G401.6 (cell line): ENCODE measurements around the gene SLC35F6.
A peak's percentile ranks its signal among the peaks of the same experiment; 100 is the strongest.
"Not testable (repeated sequence)": the region's sequence is repeated elsewhere in the genome, so short reads cannot be mapped to it uniquely, and the experiment has no call there.

ENCODE experiments used
- FAIRE-seq: peaks from 2 replicates; lab custom pipeline; 2012; peaks lifted over from hg19 to GRCh38; lab: Jason Lieb, UNC

The SLC35F6 gene

DNA sequence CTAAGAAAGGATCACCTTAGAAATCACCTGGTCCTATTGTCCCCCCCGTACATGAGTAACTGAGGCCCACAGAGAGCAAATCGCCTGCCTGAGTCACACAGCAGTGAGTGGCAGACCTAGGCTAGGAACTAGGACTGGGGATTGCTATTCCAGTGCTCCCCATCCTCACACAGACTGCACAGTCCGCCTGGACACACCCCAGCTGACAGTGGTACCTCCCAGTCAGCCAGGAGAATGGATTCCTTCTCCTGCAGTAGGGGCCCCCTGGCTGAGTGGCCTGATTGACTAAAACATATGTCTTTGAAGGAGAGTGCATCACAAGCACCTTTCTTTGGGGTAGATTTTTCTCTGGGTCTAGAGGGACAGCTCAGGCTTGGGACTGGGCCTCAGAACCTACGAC is 32.4 kb upstream of the SLC35F6 start:
- FAIRE-seq = no peak

DNA sequence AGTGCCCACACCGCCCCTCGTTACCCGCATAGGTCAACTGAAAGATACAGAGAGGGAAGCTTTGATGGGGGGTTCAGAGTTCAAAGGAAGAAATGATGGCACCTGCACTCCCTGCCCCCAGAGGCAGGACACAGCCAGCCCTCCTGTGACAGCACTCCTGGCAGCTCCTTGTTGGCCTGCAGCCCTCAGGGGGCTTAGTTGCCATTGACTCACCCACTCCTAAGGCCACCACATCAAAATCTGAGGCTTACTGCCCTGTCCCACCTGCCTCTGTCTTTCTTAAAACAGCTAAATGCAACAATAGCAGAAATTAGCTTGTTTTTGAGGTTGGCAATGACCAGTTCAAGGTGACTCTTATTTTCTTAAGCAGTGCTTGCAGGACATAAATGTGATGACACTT is 31.6 kb upstream of the SLC35F6 start:
- FAIRE-seq = no peak

DNA sequence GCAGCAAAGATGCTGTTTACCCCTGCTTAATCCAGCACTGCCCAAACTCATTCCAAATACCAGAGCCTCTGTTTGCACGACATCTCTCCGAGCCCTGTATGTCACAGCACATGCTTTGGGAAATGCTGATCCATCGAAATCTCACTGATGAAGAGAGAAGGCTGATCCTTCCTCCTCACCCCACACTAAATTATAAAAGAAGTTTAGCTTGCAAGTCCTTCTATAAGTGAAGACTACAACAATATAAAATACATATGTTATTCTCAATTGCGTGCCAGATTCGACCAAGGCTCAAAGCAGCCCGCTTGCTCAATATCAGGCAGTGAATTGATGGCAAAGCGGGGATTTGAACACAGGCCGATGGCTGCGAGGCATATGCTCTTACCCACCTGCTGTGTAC is 30.7 kb upstream of the SLC35F6 start:
- FAIRE-seq = no peak

DNA sequence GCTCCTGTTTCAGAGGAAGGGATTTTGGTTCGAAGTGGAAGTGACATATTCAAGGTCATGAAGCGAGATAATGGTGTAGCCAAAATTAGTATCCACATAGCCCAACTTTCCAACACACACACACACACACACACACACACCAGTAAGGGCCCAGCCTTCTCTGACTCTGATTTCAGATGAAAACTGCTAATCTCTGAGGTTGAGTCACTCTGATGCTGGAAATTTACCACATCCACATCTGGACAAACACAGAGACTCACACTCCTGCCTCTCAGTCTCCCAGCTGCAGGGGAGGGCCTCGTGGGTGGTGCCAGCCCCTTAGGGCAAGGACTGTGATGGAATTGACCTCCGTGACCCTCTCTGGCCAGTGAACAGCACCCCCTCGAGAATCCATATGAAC is 29.0 kb upstream of the SLC35F6 start:
- no peak for FAIRE-seq

DNA sequence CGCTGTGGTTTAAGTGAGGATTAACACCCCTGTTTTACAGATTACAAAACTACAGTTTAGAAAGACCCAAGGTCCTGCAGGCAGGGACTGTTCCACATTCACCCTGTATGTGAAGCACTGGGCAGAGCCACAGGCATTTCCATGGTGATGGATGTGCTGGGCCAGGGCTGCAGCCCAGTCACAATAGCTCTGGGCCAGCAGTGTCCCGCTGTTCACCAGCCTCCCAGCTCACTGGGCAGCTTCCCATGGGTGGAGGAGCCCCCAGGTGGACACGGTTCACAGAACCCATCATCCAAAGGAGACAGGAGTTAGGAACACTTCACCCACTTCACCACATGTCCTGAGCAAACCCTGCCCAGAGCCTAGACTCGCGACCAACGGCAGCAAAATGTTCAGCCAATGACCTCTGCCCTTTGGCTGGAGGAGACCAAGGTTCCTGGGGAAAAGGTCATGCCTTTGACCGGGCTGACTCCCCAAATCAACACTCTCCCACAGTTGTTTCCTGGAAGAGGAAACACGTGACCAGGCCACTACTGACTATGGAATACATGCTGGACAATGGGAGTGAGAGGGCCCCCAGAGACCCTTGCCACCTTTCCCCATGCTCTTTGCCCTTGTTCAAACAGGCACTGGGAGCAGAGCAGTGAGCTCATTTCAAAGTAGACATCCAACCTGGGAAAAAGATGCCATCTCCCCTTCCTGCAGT is 28.0 kb upstream of the SLC35F6 start:
- no peak for FAIRE-seq

DNA sequence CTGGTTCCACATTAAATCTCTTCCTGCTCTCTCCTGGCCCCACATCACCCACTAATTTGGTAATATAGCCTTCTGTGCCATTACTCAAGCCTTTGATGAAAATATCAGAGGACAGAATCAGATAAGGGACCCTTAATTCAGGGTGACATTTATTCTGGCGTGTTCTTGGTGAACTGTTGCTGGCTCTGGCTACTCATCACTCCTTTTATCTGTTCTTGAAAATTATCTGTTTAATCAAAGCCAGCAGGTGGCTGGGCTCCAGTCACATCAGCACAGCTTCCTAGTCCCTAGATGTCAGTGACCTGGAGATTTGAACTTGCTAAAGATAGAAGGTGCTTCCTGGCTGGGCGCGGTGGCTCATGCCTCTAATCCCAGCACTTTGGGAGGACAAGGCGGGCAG is 26.9 kb upstream of the SLC35F6 start:
- FAIRE-seq = no peak

DNA sequence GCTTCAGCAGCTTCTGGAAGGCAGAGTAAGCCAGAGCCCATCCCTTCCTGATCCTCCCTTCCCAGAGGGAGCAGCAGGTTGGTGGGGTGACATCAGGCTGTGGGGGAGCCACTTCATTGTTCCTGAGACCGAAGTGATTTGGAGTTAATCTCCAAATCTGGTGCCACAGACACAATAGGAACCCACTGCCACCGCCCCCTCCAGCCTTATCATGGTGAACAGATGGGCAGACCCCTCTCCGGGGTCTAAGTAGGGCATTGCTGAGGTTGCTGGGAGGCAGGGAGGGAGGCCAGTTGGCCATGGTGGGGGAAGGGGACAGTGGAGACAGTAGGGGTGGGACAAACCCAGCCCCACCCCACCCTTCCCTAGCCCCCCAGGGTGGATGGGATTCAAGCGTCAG is 25.6 kb upstream of the SLC35F6 start:
- no peak for FAIRE-seq

DNA sequence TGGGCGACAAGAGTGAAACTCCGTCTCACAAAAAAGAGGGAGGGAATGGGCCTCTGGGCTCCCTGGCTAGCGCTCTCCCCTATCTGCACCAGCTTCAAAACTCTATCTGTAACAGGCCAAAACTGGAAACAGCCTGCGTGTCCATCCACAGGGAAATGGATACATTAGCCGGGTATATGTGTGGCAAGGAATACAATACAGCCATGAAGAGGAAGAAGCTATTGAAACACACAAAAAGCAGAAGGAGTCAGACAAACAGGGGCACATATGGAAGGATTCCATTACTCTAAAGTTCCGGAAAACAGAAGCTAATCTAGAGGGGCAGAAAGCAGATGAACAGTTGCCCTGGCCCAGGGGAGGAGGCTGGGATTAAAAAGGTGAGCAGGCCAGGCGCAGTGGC is 24.6 kb upstream of the SLC35F6 start:
- FAIRE-seq = no peak

DNA sequence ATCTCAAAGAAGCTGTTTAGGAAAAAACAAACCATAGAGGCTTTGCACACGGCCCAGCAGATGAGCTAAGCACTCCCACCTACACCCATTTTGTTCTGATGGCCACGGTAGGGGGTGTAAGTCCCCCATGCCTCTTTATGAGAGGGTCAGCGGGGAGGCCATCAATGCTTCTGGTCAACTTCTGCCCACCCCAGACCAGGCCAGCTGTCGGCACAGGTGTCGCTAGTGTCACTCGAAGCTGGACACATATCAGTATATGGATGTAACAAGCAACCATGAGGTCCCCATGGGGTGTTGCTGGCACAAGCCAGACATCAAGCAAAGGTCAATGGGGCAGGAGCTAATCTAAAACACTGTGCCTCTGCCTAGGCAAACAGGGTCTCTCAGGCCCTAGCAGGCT is 23.7 kb upstream of the SLC35F6 start:
- FAIRE-seq = no peak

DNA sequence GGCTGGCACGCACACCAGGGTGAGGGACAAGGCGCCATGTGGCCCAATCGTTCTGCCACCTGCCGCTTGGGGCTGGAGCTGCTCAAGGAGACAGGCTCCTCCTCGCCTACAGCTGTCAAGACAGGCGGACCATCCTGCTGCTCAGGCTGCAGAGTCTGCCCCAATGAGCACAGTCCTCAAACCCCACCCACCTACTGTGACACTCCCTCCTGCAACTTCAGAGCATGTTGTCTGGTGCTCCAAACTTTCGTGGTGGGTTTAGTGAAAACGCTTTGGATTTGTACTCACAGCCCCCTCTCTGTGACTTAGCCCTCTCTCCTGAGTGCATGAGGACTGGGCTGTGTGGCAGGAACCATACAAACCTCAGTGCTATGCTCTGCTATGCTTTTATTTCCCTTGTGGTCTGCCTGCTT is 23.2 kb upstream of the SLC35F6 start:
- FAIRE-seq = no peak

DNA sequence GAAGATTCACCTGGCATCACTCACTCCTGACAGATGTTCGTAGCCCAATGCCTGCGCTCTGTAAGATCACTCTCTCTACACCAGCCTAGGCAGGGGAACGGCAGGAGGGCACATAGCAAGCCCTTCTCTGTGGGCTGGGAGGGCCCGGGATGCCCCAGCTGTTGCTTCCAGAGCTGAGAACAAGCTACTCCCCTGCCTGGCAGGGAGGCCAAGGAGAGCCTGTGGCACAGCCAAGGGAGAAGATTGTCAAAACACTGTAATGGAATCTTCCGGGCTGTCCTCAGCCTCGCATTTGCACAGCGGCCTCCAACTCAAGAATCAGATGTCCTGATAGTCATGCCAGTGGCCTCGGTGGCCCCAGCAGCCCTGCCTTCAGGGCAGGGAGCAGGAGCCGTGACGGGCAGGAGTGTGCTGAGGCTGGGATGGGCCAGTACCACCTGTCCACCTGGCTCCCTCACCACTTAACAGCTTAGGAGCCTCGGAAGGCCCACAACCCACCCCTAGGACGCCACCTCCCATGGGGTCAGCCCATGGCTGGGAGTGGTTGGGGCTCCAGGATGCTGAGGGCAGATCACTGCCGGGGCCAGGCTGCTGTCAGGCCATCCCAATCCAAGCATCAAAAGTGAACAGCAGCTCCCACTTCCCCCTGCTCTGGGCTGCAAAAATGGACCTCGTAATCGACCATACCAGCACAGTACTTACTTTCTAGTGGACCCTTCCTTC is 21.9 kb upstream of the SLC35F6 start:
- FAIRE-seq = no peak

DNA sequence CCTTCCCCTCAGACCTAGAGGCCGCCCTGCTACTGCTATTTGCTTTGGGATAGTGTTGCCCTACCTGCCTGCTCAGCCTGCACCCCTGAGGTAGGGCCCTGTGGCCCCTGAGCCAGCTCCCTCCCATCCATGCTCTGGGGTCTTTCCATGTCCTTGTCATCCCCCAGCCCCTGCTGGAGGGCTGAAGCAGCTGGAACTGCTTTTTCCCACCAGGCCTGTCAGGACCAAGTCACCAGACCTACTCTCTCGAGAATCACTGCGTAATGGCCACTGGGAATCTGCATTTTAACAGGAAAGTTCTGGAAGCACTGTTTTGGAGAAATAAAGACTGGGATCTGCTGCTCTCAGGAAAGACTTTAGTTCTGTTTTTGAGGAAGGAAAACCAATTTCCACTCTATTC is 20.2 kb upstream of the SLC35F6 start:
- no peak for FAIRE-seq

DNA sequence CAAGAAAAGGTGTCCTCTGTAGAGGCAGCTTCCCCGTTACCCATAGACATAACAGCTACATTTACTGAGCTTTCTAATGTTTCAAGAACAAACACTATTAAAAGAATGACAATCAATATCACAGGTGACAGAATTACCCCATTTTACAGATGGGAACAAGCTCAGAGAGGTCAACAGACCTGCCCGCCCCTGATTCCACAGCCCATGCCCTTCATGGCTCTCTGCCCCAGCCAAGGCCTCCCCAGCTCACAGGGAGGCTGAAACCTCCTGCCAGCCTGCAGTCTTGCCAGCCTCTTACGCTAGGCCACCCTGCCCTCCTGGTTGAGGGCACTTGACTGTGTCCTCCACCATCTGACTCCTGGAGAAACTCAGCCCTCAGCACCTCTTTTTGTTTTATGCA is 19.1 kb upstream of the SLC35F6 start:
- FAIRE-seq = no peak

DNA sequence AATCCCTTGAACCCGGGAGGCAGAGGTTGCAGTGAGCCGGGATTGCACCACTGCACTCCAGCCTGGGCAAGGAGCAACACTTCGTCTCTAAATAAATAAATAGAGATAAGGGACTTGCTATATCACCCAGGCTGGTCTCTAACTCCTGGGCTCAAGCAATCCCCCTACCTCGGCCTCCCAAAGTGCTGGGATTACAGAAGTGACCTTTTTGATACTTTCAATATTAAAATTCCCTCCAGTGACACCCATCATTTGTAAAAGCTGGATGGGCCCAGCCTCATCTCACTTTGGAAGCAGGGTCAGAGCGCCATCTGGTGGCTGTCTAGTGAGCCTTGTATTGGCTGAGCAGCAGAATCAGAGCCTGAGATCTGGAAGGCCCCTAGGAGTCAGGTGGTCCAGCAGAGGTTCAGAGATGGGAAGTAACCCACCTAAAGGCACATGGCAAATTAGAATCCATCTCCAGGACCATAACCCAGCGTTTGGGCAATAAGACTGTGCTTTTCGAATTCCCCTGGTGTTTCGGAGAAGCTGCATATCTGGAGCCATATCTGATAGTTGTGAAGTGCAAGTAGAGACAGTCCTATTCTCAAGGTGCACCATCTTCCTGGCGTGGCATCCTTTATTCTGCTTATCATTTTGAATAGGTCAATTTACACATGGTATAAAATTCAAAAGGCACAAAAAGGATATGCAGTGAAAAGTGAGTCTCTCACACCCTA is 18.3 kb upstream of the SLC35F6 start:
- FAIRE-seq = peak; percentile 60

DNA sequence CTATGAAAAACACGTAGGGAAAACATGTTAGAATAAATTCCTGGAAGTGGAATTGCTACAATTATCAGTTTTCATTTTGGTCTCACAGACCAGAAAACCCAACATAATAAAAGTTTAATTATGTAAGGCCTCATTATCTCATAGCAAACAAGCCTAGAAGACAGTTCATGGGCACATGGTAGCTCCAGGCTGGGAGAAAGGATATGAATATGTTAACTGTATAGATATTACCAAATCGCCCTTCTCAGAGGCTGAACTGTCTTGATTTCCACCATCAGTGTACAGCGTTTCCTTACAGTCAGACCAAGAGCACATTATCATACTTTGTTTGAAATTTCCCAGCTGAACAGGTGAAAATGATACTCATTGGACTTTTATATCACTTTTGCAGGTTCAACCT is 17.1 kb upstream of the SLC35F6 start:
- FAIRE-seq = no peak

DNA sequence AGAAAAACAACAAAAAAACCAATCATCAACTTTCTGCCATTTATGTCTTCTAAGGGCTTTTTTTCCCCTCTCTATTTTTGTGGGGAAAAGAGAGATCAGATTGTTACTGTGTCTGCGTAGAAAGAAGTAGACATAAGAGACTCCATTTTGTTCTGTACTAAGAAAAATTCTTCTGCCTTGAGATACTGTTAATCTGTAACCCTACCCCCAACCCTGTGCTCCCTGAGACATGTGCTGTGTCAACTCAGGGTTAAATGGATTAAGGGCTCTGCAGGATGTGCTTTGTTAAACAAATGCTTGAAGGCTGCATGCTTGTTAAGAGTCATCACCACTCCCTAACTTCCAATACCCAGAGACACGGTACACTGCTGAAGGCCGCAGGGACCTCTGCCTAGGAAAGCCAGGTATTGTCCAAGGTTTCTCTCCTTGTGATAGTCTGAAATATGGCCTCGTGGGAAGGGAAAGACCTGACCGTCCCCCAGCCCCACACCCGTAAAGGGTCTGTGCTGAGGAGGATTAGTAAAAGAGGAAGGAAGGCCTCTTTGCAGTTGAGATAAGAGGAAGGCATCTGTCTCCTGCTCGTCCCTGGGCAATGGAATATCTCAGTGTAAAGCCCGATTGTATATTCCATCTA is 14.2 kb upstream of the SLC35F6 start:
- FAIRE-seq = not testable (repeated sequence)

DNA sequence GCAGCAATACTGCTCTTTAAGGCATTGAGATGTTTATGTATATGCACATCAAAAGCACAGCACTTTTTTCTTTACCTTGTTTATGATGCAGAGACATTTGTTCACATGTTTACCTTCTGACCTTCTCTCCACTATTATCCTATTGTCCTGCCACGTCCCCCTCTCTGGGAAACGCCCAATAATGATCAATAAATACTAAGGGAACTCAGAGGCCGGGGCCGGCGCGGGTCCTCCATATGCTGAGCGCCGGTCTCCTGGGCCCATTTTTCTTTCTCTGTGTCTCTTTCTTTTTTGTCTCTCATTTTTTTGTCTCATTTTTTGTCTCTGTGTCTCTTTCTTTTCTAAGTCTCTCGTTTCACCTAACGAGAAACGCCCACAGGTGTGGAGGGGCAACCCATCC is 13.6 kb upstream of the SLC35F6 start:
- FAIRE-seq = not testable (repeated sequence)

DNA sequence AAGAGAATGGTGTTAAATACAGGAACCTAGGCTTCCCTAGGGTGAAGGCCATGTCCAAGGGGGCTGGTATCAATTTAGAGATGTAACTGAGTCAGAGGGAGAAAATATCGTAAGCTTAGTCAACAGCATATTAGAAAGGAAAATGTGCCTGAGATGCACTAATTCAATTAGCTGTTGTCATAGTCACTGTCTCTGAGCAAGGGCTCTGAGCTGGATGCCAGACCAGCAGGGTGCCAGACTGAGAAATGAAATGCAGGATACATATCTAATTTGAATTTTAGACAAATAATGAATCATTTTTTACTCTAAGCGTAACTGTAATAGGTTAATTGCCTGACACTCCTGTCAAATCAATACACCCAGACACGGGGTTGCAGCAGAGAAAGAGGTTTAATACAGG is 11.4 kb upstream of the SLC35F6 start:
- no peak for FAIRE-seq

DNA sequence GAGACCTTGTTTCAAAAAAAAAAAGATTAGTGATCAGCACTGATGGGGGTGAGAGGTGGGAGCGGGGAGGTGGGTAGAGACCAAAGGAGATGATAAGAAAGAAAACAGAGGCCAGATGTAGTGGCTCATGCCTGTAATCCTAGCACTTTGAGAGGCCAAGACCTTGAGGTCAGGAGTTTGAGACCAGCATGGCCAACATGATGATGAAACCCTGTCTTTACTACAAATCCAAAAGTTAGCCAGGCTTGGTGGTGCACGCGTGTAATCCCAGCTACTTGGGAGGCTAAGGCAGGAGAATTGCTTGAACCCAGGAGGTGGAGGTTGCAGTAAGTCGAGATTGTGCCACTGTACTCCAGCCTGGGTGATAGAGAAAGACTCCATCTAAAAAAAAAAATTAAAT is 9.5 kb upstream of the SLC35F6 start:
- FAIRE-seq = no peak

DNA sequence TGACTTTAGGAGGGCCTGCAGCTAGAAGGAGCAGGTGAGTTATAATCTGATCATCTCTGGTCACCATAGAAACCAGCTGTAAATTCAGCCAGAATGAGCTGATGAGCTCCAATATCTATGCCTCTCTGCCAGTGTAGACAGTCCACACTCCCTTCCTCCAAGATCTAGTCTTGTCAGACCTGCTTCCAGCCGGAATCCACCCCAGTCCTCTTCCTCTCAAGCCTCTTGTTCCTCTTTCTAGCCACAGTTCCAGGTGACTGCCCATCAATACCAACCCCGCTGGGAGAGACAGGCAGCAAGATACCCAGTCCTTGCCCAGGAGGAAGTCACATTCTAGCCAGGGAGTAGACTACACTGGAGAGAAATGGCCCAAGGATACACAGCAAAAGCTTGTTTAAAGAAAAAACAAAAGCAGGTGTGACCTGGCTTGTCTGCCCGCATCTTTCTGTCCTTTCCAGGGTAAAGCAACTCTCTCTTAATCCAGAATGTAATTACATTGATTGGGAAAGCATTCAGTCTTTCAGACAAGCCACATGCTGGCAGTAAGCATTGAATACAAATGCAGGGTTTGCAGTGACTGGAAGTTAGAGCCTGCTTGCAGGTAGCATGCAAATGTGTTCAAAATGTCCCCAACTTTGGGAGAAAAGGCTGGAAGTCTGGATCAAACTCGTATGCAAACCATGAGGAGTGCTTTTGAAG is 9.0 kb upstream of the SLC35F6 start:
- FAIRE-seq = no peak

DNA sequence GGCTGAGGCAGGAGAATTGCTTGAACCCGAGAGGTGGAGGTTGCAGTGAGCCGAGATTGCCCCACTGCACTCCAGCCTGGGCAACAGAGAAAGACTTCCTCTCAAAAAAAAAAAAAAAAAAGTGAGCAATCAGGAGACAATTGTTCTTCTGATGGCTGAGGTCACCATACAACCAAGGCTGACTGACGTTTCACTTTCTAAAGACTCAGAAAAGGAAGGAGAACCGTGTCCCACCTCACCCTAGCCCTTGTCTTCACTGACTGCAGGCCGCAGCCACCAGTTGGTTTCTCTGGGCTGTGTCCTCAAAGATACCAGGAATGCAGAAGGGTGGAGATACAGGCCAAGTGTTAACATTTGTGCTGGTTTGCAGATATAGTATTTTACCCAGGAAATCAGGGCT is 7.7 kb upstream of the SLC35F6 start:
- no peak for FAIRE-seq
